ENCODE data around the gene MGAT3. TPM values are rescaled to one million over a fixed set of nuclear protein-coding genes. Genes with fewer than 3 reads are reported as not detected.

MGAT3 gene
- total RNA-seq, 1 experiment from 2014 or later = 0.57 TPM

DNA sequence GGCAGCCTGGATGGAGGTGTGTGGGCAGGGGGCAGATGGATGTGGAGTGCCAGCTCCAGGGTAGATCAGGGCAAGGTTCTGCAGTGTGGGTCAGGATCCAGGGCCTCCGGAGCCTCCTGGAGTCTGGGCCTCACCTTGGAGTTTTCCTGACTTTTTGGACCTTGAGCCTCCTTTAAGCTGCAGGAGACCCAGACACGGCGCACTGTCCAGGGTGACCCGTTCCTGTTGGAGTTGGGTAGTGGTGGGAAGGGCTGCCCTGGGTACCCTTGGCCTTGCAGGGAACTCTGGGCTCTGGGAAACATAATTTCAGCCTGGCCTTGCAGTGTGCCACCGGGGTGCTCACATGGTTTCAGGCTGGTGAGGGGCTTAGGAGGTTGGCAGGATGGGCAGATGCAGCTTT, 17.0 kb downstream of the MGAT3 start:
- Histone ChIP-seq H3K4me3 (ENCODE audit: low read depth in 2 of 2, low read length in 2 of 2) (no peak overlapping the region), H3K27ac (ENCODE audit: low read length) (no peak overlapping the region), H3K27me3 (ENCODE audit: control insufficient read depth, insufficient read depth, low read length) (no peaks in the 10 kb centered on the region), H3K36me3 (ENCODE audit: control insufficient read depth, insufficient read depth, low read length) (no peaks in the 10 kb centered on the region), H3K4me1 (ENCODE audit: control insufficient read depth, insufficient read depth, low read length) (peaks cover 8% of the 10 kb centered on the region; the same call in 1 of the 2 replicates), H3K9me3 (ENCODE audit: control insufficient read depth, insufficient read depth, low read depth, low read length) (no peaks in the 10 kb centered on the region)
- BruUV-seq (replicated peaks) = no TSS peak
- in situ Hi-C loops (cut with HindIII; ENCODE audit: low pct_unique_long_range_greater_than_20kb, low sequenced_read_pairs) (no loop called here), intact Hi-C loops (cut with micrococcal nuclease; ENCODE audit: unreplicated experiment) (no loop called here)
- no peak for DNase-seq (ENCODE audit: low read depth, low spot score)
- TF ChIP-seq POLR2AphosphoS5 (IDR thresholded peaks at IDR 0.05; ENCODE audit: low read depth, low read length) (no peak), SIN3A (IDR thresholded peaks at IDR 0.05; ENCODE audit: borderline replicate concordance, insufficient read depth, low read depth, low read length) (no peak), TCF7L2 (IDR thresholded peaks at IDR 0.05; ENCODE audit: low read depth, low read length) (no peak), CTCF (IDR thresholded peaks at IDR 0.05) (no peak)
- TF ChIP-seq, protein P1, sequence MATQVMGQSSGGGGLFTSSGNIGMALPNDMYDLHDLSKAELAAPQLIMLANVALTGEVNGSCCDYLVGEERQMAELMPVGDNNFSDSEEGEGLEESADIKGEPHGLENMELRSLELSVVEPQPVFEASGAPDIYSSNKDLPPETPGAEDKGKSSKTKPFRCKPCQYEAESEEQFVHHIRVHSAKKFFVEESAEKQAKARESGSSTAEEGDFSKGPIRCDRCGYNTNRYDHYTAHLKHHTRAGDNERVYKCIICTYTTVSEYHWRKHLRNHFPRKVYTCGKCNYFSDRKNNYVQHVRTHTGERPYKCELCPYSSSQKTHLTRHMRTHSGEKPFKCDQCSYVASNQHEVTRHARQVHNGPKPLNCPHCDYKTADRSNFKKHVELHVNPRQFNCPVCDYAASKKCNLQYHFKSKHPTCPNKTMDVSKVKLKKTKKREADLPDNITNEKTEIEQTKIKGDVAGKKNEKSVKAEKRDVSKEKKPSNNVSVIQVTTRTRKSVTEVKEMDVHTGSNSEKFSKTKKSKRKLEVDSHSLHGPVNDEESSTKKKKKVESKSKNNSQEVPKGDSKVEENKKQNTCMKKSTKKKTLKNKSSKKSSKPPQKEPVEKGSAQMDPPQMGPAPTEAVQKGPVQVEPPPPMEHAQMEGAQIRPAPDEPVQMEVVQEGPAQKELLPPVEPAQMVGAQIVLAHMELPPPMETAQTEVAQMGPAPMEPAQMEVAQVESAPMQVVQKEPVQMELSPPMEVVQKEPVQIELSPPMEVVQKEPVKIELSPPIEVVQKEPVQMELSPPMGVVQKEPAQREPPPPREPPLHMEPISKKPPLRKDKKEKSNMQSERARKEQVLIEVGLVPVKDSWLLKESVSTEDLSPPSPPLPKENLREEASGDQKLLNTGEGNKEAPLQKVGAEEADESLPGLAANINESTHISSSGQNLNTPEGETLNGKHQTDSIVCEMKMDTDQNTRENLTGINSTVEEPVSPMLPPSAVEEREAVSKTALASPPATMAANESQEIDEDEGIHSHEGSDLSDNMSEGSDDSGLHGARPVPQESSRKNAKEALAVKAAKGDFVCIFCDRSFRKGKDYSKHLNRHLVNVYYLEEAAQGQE (IDR thresholded peaks at IDR 0.05; ENCODE audit: insufficient read depth in 1 of 2, low read depth in 2 of 2, low read length in 1 of 2) = no peak
- CTCF ChIA-PET = no interaction called here
- no peak for ATAC-seq
- POLR2A ChIA-PET = no interaction called here

DNA sequence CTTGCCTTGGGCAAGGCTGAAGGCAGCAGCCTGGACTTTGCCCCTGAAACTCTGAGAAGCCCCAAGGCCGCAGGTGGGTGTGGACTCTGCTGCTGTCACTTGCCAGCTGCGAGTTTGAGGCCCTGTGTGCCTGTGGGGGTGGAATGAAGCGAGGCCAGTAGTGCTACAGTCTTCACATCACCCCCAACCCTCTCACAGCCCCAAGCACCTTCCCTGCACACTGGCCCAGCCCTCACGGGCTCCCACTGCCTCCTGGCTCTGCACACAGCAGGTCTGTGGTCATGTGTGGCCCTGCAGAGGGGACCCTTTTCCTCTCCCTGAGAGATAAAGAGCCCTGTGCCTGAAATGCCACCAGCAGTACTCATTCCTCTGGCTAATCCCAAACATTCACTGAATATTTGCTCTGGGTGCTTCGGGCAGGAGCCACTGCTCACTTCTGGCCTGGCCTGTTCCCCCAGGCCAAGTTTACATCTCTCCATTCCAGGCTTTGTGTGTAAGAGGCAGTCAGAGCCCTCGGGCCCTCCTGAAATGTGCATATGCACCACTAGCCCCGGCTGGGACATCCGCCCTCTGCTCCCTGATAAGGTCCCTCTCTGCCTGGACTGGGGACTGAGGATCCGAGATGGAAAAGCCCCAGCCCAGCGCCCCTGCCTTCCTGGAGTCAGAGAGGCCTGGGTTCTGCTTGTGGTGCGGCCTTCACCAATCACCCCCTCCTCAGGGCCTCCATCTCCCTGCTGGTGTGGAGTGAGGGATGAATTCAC, 17.7 kb downstream of the MGAT3 start:
- no peak overlapping the region for H3K27ac ChIP-seq (ENCODE audit: low read length)
- POLR2A ChIA-PET = interaction anchor here (0.6 kb wide), 1 partner anchor 309 kb away, joined by 11 read pairs; no protein-coding TSS in a partner anchor
- ATAC-seq = no peak

More for the DNA sequence above, 17.7 kb downstream of the MGAT3 start:
- H3K4me3 ChIP-seq (ENCODE audit: low read depth in 2 of 2, low read length in 2 of 2) = no peak overlapping the region
- peaks cover 8% of the 10 kb centered on the region; the same call in 1 of the 2 replicates for H3K4me1 ChIP-seq (ENCODE audit: control insufficient read depth, insufficient read depth, low read length)
- no peaks in the 10 kb centered on the region for H3K9me3 ChIP-seq (ENCODE audit: control insufficient read depth, insufficient read depth, low read depth, low read length)
- in situ Hi-C loops (cut with HindIII; ENCODE audit: low pct_unique_long_range_greater_than_20kb, low sequenced_read_pairs) = no loop called here
- DNase-seq (ENCODE audit: low read depth, low spot score) = no peak
- no peaks in the 10 kb centered on the region for H3K27me3 ChIP-seq (ENCODE audit: control insufficient read depth, insufficient read depth, low read length)
- no peaks in the 10 kb centered on the region for H3K36me3 ChIP-seq (ENCODE audit: control insufficient read depth, insufficient read depth, low read length)
- TF ChIP-seq CTCF (IDR thresholded peaks at IDR 0.05) = no peak
- TF ChIP-seq TCF7L2 (IDR thresholded peaks at IDR 0.05; ENCODE audit: low read depth, low read length) = no peak
- TF ChIP-seq, protein P1 (IDR thresholded peaks at IDR 0.05; ENCODE audit: insufficient read depth in 1 of 2, low read depth in 2 of 2, low read length in 1 of 2) = no peak
- no peak for TF ChIP-seq SIN3A (IDR thresholded peaks at IDR 0.05; ENCODE audit: borderline replicate concordance, insufficient read depth, low read depth, low read length)
- TF ChIP-seq POLR2AphosphoS5 (IDR thresholded peaks at IDR 0.05; ENCODE audit: low read depth, low read length) = no peak
- intact Hi-C loops (cut with micrococcal nuclease; ENCODE audit: unreplicated experiment) = no loop called here
- BruUV-seq (replicated peaks) = no TSS peak
- CTCF ChIA-PET = no interaction called here
